GM10266 (cell line): ENCODE data around the gene DNASE2B.

Experiments used
- DNase-seq: peaks from one replicate; pipeline ENCODE4 v3.0.0; 2012; ENCODE audit errors: extremely low spot score
- TF ChIP-seq, protein P1 (sequence below): IDR thresholded peaks from 2 replicates; pipeline ENCODE4 v1.5.1; 2012; ENCODE audit warnings: mild to moderate bottlenecking, low read depth; ENCODE audit not compliant: control insufficient read depth, insufficient read depth; ENCODE audit errors: missing control alignments

Gene DNASE2B

GRCh38 chr1:84427250-84428188 is 29.2 kb downstream of the DNASE2B start:
- TF ChIP-seq, protein P1, sequence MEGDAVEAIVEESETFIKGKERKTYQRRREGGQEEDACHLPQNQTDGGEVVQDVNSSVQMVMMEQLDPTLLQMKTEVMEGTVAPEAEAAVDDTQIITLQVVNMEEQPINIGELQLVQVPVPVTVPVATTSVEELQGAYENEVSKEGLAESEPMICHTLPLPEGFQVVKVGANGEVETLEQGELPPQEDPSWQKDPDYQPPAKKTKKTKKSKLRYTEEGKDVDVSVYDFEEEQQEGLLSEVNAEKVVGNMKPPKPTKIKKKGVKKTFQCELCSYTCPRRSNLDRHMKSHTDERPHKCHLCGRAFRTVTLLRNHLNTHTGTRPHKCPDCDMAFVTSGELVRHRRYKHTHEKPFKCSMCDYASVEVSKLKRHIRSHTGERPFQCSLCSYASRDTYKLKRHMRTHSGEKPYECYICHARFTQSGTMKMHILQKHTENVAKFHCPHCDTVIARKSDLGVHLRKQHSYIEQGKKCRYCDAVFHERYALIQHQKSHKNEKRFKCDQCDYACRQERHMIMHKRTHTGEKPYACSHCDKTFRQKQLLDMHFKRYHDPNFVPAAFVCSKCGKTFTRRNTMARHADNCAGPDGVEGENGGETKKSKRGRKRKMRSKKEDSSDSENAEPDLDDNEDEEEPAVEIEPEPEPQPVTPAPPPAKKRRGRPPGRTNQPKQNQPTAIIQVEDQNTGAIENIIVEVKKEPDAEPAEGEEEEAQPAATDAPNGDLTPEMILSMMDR = no peak

GRCh38 chr1:84428235-84428634 is 30.0 kb downstream of the DNASE2B start:
- TF ChIP-seq, protein P1 = no peak
- no peak for DNase-seq

More at GRCh38 chr1:84427250-84428188, 29.2 kb downstream of the DNASE2B start:
- DNase-seq = no peak

- DNase-seq = no peak
- TF ChIP-seq, protein P1 = no peak
Observed at GRCh38 chr1:84429231-84429630, 30.9 kb downstream of the DNASE2B start.

GRCh38 chr1:84430546-84430945 is 32.3 kb downstream of the DNASE2B start:
- TF ChIP-seq, protein P1 = no peak
- no peak for DNase-seq

DNA sequence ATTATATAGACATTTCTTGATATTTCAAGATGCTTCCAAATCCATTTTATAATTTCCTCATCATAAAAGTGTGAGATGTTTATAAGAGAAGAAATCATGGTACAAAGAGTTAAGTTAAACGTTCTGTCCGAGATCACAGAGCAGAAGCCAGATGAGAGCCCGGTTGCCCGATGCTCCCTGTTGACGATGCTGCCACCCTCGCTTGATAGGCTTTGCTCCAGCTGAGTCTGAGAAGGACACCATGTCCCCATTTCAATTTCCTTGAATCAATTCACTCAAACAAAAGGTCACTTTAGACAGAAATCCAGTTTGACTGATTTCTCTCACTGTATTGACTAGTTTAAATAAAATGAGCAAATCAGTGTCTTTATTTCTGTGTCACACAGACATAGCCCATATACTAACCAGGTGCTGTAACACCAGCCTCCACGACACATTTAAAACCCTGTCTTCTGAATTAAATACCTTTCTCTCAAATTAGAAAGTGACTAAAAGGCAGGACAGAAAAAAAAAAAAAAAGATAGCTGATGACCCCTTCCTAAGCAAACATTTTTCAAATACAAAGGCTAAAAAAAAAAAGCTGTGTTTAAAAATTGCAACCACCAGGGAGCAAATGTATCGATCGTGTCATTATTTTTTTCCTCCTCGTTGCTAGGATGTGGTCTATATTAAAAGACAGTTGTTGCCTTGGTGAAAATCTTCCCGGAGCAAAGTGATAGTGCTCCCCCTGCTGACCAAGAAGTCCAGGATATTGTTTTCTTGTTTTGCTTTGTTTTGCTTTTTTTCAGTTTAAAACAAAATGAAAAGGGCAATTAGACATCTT is 35.2 kb downstream of the DNASE2B start:
- TF ChIP-seq, protein P1 = peak; percentile 63
- DNase-seq = peak; percentile 64

GRCh38 chr1:84434081-84434769 is 35.9 kb downstream of the DNASE2B start:
- no peak for DNase-seq
- TF ChIP-seq, protein P1 = no peak
